Activated CD8-positive, alpha-beta memory T cell treated with anti-CD3 and anti-CD28 coated beads, Interleukin-2, amount 50 U/mL, for 24 hours (primary cell): ENCODE data around the gene NSUN7.
A peak's percentile ranks its signal among the peaks of the same experiment; 100 is the strongest.

Experiments
- DNase-seq: peaks from one replicate; pipeline ENCODE4 v3.0.0-alpha.2; 2020; ENCODE audit errors: extremely low read depth

NSUN7 gene

DNA sequence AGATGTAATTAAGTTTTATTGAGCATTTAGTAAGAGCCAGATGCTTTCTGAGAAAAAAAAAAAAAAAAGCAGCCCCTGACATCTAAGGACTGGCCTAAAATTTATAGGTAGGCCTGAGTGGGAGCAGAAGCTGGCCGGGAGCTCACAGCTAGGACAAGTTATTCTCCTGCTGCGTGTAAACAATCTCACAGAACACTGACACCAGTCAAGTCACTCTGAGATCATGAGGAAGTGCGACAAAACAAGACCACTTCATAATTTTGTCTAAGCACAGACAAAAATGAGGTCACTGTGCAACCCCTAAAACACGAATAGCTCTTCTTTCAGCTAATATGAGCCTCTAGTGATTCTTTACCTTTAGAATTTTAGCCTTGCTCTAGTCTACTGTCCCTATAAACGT is 15.3 kb upstream of the NSUN7 start:
- no peak for DNase-seq

DNA sequence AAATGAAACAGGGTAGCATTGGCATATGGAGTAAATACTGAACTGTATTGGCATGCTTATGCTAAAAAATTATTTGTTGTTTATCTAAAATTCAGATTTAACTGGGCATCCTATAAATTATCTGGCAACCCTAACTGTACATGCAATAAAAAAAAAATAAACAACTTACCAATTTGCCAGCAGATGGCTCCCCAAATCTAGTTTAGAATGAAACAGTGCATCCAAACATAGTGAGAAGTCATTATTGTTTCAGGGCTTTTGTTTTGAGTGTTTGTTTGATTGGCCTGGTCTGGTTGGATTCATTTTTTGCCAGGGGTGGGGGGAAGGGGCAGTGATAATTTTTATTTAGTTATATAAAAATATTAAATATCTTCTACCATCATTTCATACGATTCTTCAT is 12.8 kb upstream of the NSUN7 start:
- no peak for DNase-seq

DNA sequence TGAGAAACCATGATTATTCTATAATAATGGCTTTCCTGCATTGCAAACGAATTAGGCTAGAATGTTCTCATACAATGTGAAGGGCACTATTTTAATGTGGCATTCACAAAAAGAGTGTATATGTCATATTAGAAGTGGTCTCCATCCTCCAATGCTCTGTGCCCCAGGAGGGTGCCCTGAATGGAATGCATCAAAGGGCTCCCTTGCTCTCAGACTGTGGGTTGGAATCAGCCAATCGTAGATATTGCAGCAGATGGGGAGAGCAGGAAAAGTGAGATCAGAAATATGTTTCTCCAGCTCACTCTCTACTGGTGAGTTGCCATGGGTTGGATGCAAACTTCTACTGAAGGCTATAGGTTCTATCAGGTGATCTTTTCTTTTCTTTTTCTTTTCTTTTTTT is 11.9 kb upstream of the NSUN7 start:
- no peak for DNase-seq

DNA sequence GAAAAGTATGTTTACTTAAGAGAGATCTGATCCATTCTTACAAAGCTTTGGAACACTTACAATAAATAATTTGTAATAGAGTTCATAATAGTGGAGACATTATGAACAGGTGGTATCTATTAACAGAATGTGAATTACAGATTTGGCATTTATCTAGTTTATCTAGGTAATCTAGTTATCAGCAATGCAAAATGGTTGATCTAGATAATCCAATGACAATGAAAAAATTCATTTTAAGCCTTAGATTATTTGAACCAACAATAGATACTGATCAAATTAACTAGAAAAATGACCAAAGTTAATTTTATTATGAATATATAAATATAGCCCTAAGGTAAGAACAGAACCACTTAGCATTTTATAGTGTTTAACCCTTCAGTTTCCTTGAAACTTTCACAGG is 10.4 kb upstream of the NSUN7 start:
- DNase-seq: no peak

DNA sequence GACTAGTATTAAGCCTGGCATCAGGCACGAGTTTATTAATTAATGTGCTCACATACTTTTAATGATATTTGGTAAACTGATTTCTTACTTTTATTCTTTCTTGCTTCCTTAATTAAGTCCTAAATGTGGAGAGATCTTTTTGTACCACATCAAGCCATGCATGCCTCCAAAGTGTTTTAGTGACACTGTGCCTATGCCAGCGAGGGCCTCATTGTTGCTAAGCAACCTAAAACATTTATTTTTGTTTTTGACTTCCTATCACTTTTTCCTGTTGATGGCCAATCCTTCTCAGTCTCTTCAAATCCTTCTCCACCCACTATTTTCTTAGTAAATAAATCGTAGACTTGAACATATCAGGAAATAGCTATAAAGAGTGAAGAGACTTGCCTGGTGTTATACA is 5.5 kb upstream of the NSUN7 start:
- DNase-seq: no peak

DNA sequence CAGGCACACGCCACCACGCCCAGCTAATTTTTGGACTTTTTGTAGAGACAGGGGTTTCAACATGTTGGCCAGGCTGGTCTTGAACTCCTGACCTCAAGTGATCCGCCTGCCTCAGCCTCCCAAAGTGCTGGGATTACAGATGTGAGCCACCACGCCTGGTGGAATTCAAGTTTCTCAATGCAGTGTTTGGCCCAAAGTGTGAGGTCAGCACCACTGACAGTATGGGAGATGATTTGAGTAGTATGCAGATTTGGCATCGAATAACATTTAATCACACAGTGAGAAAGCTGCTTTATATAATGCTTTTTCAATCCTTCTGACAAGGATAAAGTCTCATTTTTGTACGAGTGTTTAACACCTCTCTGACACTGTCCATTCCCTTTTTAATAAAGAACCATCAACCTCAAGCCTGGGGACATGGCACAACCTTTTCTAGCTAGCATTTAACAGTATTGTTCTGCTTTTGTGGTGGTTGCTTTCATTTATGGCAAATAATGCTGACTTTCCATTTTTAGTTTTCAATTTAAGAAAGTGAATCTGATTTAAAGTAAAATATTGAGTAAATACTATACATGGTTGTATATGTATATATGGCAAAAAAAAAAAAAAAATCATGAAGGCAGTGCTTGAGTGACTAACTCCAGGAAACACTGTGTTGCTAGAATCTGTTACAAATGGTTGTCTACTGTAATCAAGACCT is 4.3 kb upstream of the NSUN7 start:
- DNase-seq: no peak

DNA sequence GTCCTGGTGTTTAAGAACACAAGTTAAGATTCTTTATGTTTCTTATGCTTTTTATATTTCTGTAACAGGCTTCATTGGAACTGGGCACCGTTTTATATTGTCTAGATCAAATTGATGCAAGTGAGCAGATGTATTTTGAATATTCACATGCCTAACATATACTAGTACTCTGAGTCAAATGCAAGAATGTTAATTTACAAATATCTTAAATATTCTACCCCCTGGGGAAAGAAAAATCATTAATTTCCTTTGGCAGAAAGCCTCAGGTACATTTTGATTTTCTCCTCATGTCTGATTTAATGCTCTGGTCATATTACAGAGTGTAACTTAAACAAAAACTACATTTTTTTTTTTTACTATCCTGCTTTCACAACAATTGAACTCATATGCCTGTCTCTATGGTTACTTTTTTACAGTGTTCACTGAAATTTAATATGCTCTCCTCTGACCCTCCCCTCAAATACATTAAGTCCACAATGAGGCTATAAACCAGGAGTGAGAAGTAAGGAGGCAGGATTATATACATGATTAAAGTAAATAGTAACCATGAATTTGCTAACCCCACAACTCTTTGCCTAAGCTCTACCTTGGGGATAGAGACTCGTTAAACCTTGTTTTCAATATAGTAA is 2.4 kb upstream of the NSUN7 start:
- no peak for DNase-seq

DNA sequence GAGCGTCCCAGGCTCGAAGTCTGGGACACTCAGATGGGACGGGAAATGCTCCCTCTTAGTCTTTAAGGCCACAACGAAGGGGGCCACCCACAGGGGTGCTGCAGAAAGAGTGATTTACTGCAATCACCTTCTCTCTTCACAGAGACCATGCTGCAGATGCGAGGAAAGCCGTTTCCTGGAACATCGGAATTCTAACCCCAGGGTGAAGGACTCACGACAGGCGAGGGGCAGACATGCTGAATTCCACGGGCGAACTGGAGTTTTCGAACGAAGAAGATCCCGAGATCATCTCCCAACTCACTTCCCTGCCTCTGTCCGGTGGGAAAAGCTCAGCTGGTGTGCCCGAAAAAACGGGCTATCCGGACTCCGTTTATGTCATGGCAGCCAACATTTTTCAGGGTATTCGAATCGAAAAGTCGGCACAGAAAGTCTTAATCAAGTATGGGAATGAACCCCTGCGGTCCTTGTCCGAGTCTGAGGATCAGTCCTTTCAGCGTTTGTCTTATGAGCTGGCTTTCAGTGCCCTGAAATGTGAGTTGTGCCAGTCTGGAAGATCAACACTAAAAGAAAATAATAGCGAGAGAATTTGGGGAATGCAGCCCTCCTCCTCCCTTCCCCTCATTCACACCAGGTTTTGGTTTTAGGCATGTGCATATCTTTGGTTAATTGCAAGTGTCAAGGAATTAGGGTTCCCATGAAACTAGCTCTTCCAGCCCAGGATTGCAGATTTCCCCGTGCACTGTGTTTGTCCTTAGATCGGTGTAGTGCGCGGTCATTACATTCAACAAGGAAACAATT is 905 bp downstream of the NSUN7 start:
- DNase-seq: no peak

DNA sequence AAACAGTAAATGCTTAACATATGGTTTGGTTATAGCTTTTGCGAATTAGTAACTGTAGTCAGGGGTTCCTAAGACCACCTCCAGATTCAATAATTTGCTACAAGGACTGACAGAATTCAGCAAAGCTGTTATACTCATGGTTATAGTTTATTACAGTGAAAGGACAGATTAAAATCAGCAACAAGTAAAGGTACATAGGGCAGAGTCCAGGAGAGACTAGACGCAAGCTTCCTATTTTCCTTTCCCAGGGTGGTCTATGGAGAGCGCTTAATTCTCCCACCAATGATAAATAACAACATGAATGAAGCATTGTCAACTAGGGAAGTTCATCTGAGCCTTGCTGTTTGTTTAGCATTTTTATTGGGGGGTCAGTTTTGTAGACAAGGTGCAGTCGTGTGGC is 5.9 kb downstream of the NSUN7 start:
- no peak for DNase-seq

DNA sequence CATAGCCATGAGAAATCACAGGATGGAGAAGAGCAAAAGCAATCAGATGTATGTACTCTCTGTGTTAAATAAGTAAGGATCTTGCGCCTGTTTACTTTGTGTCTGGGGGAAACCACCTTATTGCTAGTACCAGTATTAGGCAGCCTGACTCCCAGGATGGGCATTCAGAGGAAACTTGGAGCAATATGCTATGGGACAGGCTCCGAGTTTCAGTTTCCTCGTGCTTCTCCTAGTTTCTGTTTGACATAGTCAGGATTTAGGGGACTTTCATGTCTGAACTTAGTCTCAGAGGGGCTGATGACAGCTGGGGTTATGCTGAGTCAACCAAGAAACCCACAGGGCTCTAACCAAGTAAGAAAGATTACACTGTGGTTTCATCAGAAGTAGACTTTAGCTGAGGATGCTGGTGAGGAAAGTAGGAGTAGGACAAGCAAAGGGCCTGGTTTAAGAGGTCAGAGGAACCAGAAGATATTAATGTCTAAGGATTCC is 13.5 kb downstream of the NSUN7 start:
- peak; percentile 17 for DNase-seq

DNA sequence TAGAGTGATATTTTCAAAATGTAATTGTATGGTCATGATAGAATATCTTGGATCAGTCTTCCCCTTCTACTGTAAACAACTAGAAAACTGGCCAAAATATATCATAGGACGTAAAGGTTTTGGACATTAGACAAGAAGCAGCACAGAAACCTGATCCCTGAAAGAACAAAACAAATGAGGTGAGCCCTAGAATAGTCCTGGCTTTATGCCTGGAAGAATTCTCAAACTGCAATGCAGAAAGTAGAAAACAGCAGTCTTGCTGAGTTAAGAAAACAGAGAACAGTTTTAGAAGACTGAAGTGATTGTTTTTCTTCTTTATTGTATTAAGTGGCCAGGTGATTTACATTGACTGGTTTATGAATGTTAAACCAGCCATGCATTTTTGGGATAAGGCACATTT is 19.5 kb downstream of the NSUN7 start:
- DNase-seq: no peak

DNA sequence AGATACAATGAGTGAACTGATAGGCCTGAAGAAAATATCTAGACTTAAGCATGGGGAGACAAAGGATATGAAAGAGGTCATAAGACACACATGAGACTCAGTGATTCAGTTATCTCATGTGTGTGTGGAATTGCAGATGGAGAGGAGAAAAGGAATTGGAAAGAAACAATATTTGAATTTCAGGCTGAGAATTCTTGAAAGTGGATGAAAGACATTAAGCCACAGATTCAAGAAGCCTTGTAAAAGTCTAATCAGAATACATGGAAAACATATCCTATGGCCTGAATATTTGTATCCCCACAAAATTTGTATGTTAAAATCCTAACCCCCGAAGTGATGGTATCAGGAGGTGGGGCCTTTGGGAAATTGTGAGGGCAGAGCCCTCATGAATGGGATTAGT is 28.3 kb downstream of the NSUN7 start:
- DNase-seq: no peak

DNA sequence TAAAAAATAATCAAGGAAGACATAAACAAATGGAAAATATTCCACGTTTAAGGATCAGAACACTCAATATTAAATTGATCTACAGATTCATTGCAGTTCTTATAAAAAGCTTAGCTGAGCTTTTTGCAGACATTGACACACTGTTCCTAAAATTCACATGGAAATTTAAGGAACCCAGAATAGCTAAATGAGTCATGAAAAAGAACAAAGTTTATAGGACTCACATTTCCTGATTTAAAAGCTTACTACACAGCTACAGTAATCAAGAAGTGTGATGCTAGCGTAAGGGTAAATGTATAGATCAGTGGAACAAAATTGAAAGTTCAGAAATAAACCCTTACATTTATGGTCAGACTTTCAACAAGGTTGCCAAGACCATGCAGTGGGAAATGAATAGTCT is 33.1 kb downstream of the NSUN7 start:
- no peak for DNase-seq

DNA sequence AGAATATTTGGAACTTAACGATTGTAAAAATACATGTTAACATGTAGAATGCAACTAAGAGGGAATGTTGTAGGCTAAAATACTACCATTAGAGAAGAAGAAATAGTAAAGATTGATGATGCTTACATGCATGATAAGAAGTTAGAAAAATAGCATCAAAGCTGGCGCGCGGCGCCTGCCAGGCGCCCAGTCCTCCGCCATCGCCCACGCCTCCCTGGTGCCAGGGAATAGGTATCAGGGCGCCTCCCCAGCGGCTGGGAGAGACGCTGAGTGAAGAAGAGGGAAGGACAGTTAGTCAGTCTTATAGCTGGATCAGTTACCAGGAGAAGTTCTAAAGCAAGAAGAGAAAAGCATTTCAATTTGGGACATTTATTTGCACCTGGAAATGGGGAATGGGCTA is 36.0 kb downstream of the NSUN7 start:
- DNase-seq: no peak

DNA sequence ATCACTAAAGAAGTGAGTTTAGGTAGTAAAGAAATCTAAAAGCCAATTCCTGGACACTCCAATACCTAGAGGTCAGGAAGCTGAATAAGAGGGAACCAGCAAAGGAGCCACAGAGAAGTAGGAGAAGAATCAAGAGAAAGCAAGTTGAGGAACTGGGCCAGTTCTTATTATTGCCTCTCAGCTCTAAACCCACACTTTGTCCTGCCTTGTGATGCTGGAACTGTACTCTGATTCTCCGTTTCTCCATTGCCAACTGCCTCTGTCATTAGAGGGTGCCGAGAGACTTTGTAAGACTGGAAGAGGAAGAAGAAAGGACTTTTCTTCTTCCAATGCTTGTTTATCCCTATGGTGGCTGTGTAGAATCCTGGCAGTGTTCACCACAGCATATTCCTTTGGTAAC is 38.6 kb downstream of the NSUN7 start:
- no peak for DNase-seq

DNA sequence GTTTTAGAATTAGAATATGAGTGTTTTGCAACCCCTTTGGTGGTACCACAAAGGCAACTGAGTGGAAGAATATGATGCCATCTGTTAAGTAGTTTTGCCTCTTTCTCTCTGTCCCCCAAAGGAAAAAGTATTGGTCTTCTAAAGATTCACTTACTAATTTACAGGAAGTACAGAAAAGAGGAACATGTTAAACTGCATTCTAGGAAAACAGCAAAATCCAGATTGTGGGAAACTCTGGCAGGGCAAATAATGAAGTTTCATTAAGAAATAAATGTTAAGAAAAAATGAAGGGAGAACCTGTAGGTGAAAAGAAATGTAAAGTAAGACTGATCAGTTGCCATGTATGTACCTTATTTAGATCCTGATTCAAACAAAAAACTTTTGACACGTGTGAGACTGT is 39.3 kb downstream of the NSUN7 start:
- no peak for DNase-seq

DNA sequence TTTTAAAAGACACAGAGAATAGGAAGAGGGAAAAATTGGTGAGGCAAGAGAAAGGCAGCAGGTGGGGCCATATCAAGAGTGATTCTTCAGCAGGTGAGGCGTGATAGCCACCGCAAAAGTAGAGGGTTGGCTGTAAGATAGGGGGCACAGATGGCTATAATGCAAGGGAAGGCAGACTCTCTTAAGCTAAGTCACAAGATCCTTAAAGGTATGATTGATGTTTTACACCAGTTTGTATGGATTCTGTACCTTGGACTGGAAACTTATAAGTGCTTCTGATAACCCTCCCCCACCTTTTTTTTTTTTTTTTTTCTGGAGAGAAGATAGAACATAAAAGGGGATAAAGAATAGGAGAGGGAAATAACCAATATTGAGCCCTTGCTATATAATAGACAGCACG is 40.0 kb downstream of the NSUN7 start:
- DNase-seq: no peak

DNA sequence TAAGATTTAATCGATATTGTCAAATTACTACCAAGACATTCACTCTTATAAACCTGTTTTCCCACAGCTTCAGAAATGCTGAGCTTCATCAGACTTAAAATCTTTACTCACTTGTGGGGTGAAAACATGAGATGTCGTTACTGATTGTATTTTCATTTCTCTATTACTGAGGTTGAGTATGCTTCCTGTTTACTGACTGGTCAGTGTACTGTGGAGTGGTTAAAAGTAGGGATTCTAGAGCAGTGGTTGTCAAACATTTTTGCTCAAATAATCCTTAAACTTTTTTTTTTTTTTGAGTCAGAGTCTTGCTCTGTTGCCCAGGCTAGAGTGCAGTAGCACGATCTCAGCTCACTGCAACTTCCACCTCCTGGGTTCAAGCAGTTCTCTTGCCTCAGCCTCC is 50.3 kb downstream of the NSUN7 start:
- no peak for DNase-seq

DNA sequence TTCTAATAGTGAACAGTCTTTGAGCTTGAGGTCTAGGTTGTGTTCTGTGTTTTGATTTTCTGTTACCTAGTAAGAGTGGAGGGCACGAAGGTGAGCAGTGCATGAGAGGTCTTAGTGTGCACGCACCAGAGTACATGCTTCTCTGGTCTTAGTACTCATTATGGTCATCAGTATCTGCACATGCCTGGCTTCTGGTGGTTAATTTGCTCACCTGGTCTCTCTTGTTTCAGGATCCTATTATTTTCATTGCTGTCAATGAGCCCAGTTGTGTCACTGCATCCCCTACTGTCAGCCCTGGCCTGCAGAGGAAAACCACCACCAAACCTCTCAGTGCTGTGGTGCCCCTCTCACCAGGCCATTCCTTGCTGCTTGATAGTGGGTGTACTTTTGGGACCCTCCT is 54.8 kb downstream of the NSUN7 start:
- no peak for DNase-seq

DNA sequence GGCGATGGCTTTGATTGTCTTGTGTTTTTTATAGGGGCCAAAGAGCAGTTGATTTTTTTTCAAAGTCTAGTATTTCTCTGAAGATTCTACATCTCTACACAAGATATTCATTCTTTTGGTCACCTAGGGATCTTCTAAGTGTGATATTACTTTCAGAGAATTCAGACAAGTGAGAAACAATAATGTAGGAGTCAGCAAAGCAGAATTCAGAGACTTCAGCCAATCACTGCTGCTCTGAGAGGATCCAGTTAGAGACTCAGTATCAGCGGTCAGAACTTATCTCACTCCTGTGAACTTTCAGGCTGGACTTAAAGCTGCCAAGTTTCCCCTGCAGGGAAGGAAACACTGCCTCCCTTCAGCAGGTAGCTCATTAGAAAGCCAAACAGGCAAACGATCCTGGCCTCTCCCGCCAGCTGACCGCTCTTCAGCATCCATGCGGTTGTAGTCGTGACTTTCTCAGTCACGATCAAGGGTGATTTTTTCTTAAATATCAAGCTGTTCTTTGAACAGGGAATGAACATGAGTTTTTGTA is 59.2 kb downstream of the NSUN7 start:
- no peak for DNase-seq

DNA sequence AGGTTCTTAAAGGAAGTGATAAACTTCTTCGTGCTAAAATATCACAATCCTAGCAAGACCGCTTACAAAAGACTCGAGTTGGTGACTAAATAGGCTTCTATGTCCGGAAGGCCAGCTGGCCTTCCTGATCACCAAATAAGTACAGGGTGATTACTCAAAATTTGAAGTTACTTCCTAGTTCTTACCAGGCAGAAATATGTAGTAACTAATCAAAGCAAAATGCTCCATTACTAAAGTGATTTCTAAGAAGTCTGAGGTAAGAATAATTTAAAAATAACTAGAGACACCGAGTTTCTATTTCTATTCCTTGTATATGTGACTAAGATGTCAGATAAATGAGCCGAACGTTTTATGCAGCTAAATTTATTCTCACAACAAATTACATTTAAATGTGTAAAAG is 62.2 kb downstream of the NSUN7 start:
- no peak for DNase-seq

DNA sequence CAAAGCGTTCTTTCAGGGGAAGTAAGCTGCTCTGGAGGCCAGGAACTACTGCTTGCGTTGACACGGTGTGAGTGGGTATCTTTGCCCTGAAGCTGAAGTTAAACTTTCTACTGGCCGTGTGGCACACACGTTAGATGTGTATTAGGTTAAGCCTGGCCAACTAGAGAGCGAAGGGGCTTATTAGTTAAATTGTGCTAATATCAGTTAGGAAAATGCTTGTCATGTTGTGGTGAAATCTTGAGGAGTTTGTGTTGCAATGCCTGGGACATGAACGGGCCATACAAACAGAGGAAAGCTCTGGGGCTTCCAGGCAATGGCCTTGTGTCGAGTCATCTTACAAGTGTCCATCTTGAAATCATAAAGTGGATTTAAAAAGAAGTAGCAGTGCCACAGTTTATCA is 62.6 kb downstream of the NSUN7 start:
- no peak for DNase-seq

DNA sequence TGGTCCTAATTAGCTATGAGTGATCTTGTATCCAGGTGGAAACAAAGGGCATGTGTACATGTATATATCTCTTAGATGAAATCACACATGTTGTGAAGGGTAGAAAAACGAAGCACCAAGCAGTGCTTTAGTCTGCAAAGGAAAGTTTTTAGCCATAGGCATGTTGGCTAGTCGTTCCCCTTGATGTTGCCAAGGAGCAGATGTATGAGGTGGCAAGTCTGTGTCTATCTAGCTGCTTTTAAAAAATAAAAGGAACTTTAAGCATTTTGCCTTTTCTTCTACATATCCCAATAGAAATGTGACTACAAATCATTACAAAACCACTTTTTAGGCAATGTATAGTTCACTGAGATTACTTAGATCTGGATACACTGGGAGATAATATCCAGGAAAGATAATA is 63.1 kb downstream of the NSUN7 start:
- DNase-seq: no peak
